ENCODE results near the gene ARMC5.
"Not testable (repeated sequence)": the region's sequence is repeated elsewhere in the genome, so short reads cannot be mapped to it uniquely, and the experiment has no call there.

The ARMC5 gene

GRCh38 chr16:31477220-31478216, 18.2 kb downstream of the ARMC5 start:
- H3K27me3 ChIP-seq (replicated peaks; ENCODE audit: control insufficient read depth, insufficient read depth, low read length, poor library complexity, severe bottlenecking): peaks cover 1% of the 10 kb centered on the region
- peak overlapping the region; percentile 53 for H3K4me3 ChIP-seq (ENCODE audit: insufficient read depth, low read depth, low read length, poor library complexity, severe bottlenecking)
- H3K9me3 ChIP-seq (ENCODE audit: control insufficient read depth, low read length): no peaks in the 10 kb centered on the region
- peak overlapping the region; percentile 37 for H3K27ac ChIP-seq (ENCODE audit: insufficient read depth, low read length, poor library complexity, severe bottlenecking)
- DNase-seq: no peak
- H3K36me3 ChIP-seq (ENCODE audit: control insufficient read depth, insufficient read depth, low read length): no peaks in the 10 kb centered on the region
- peaks cover 19% of the 10 kb centered on the region for H3K4me1 ChIP-seq (ENCODE audit: control insufficient read depth, insufficient read depth, low read length, poor library complexity, severe bottlenecking)

GRCh38 chr16:31478956-31479355, 19.7 kb downstream of the ARMC5 start:
- Histone ChIP-seq H3K4me3 (ENCODE audit: insufficient read depth, low read depth, low read length, poor library complexity, severe bottlenecking) (no peak overlapping the region), H3K27me3 (replicated peaks; ENCODE audit: control insufficient read depth, insufficient read depth, low read length, poor library complexity, severe bottlenecking) (no peaks in the 10 kb centered on the region), H3K27ac (ENCODE audit: insufficient read depth, low read length, poor library complexity, severe bottlenecking) (no peak overlapping the region), H3K4me1 (ENCODE audit: control insufficient read depth, insufficient read depth, low read length, poor library complexity, severe bottlenecking) (peaks cover 19% of the 10 kb centered on the region), H3K36me3 (ENCODE audit: control insufficient read depth, insufficient read depth, low read length) (no peaks in the 10 kb centered on the region), H3K9me3 (ENCODE audit: control insufficient read depth, low read length) (no peaks in the 10 kb centered on the region)
- no peak for DNase-seq

DNA sequence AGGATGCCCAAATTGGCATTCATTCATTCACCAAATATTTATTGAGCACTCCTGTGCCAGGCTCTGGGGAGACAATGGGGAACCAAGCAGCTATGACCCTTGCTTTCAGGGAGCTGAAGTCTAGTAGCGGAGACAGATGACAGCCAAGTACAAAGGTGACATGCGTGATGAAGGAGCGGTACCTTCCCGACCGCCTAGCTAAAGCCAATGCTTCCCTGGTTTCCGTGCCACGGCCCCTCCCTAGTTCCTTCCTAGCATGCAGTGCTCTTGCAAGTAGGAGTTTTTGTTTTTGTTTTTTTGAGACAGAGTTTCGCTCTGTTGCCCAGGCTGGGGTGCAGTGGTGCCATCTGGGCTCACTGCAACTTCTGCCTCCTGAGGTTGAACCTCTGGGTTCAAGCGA, 20.4 kb downstream of the ARMC5 start:
- Histone ChIP-seq H3K9me3 (ENCODE audit: control insufficient read depth, low read length) (no peaks in the 10 kb centered on the region), H3K27ac (ENCODE audit: insufficient read depth, low read length, poor library complexity, severe bottlenecking) (no peak overlapping the region), H3K4me1 (ENCODE audit: control insufficient read depth, insufficient read depth, low read length, poor library complexity, severe bottlenecking) (peaks cover 19% of the 10 kb centered on the region), H3K4me3 (ENCODE audit: insufficient read depth, low read depth, low read length, poor library complexity, severe bottlenecking) (no peak overlapping the region), H3K36me3 (ENCODE audit: control insufficient read depth, insufficient read depth, low read length) (no peaks in the 10 kb centered on the region), H3K27me3 (replicated peaks; ENCODE audit: control insufficient read depth, insufficient read depth, low read length, poor library complexity, severe bottlenecking) (no peaks in the 10 kb centered on the region)
- DNase-seq: no peak

- H3K9me3 ChIP-seq (ENCODE audit: control insufficient read depth, low read length): no peaks in the 10 kb centered on the region
- peaks cover 16% of the 10 kb centered on the region for H3K4me1 ChIP-seq (ENCODE audit: control insufficient read depth, insufficient read depth, low read length, poor library complexity, severe bottlenecking)
- H3K27ac ChIP-seq (ENCODE audit: insufficient read depth, low read length, poor library complexity, severe bottlenecking): no peak overlapping the region
- no peak for DNase-seq
- no peaks in the 10 kb centered on the region for H3K27me3 ChIP-seq (replicated peaks; ENCODE audit: control insufficient read depth, insufficient read depth, low read length, poor library complexity, severe bottlenecking)
- no peak overlapping the region for H3K4me3 ChIP-seq (ENCODE audit: insufficient read depth, low read depth, low read length, poor library complexity, severe bottlenecking)
- H3K36me3 ChIP-seq (ENCODE audit: control insufficient read depth, insufficient read depth, low read length): no peaks in the 10 kb centered on the region
Observed at GRCh38 chr16:31480851-31481536, 21.7 kb downstream of the ARMC5 start.

GRCh38 chr16:31483081-31483480, 23.8 kb downstream of the ARMC5 start, which contains the start of gene SLC5A2:
TSS of gene SLC5A2 (plus strand) at chr16:31483123. CDS start at chr16:31483137, 14 bp downstream.
- Histone ChIP-seq H3K27me3 (replicated peaks; ENCODE audit: control insufficient read depth, insufficient read depth, low read length, poor library complexity, severe bottlenecking) (no peaks in the 10 kb centered on the region), H3K36me3 (ENCODE audit: control insufficient read depth, insufficient read depth, low read length) (no peaks in the 10 kb centered on the region), H3K4me3 (ENCODE audit: insufficient read depth, low read depth, low read length, poor library complexity, severe bottlenecking) (no peak within 1 kb of the TSS), H3K9me3 (ENCODE audit: control insufficient read depth, low read length) (no peaks in the 10 kb centered on the region), H3K4me1 (ENCODE audit: control insufficient read depth, insufficient read depth, low read length, poor library complexity, severe bottlenecking) (peaks cover 7% of the 10 kb centered on the region), H3K27ac (ENCODE audit: insufficient read depth, low read length, poor library complexity, severe bottlenecking) (no peak within 1 kb of the TSS)
- no peak for DNase-seq

GRCh38 chr16:31484048-31484447, 24.7 kb downstream of the ARMC5 start:
- H3K4me3 ChIP-seq (ENCODE audit: insufficient read depth, low read depth, low read length, poor library complexity, severe bottlenecking); H3K36me3 ChIP-seq (ENCODE audit: control insufficient read depth, insufficient read depth, low read length); H3K4me1 ChIP-seq (ENCODE audit: control insufficient read depth, insufficient read depth, low read length, poor library complexity, severe bottlenecking); H3K27me3 ChIP-seq (replicated peaks; ENCODE audit: control insufficient read depth, insufficient read depth, low read length, poor library complexity, severe bottlenecking); H3K9me3 ChIP-seq (ENCODE audit: control insufficient read depth, low read length); H3K27ac ChIP-seq (ENCODE audit: insufficient read depth, low read length, poor library complexity, severe bottlenecking); DNase-seq: not testable (repeated sequence)

DNA sequence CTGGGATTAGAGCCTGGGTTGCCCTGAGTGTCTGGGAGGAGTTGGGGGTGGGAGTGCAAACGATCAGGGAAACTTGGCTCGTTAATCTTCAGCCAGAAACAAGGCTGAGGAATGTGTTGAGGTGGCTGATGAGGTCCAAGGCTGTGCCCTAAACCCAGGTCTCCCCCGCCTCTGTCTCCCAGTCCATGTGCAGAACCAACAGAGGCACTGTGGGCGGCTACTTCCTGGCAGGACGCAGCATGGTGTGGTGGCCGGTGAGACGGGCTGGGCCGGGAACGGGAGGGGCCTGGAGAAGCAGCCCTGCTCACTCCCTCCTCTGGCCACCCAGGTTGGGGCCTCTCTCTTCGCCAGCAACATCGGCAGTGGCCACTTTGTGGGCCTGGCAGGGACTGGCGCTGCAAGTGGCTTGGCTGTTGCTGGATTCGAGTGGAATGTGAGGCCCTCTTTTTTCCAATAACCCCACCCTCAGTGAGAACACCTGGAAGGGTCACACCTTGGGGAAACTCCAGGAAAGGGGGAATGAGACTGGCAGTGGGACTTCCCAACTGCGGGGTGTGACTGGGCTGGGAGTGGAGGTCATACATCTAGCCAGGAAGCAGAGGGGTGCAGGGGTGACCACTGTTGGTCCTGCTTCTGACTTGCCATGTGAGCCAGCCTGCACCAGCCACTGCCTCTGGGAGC, 25.3 kb downstream of the ARMC5 start:
- no peaks in the 10 kb centered on the region for H3K36me3 ChIP-seq (ENCODE audit: control insufficient read depth, insufficient read depth, low read length)
- H3K4me3 ChIP-seq (ENCODE audit: insufficient read depth, low read depth, low read length, poor library complexity, severe bottlenecking): no peak overlapping the region
- H3K9me3 ChIP-seq (ENCODE audit: control insufficient read depth, low read length): no peaks in the 10 kb centered on the region
- peaks cover 7% of the 10 kb centered on the region for H3K4me1 ChIP-seq (ENCODE audit: control insufficient read depth, insufficient read depth, low read length, poor library complexity, severe bottlenecking)
- DNase-seq: no peak
- H3K27me3 ChIP-seq (replicated peaks; ENCODE audit: control insufficient read depth, insufficient read depth, low read length, poor library complexity, severe bottlenecking): no peaks in the 10 kb centered on the region
- no peak overlapping the region for H3K27ac ChIP-seq (ENCODE audit: insufficient read depth, low read length, poor library complexity, severe bottlenecking)

- no peak for DNase-seq
- Histone ChIP-seq H3K9me3 (ENCODE audit: control insufficient read depth, low read length) (no peaks in the 10 kb centered on the region), H3K27me3 (replicated peaks; ENCODE audit: control insufficient read depth, insufficient read depth, low read length, poor library complexity, severe bottlenecking) (no peaks in the 10 kb centered on the region), H3K4me3 (ENCODE audit: insufficient read depth, low read depth, low read length, poor library complexity, severe bottlenecking) (no peak overlapping the region), H3K27ac (ENCODE audit: insufficient read depth, low read length, poor library complexity, severe bottlenecking) (no peak overlapping the region), H3K36me3 (ENCODE audit: control insufficient read depth, insufficient read depth, low read length) (no peaks in the 10 kb centered on the region), H3K4me1 (ENCODE audit: control insufficient read depth, insufficient read depth, low read length, poor library complexity, severe bottlenecking) (peaks cover 7% of the 10 kb centered on the region)
Observed at GRCh38 chr16:31485571-31485970, 26.3 kb downstream of the ARMC5 start.

GRCh38 chr16:31486045-31486444, 26.7 kb downstream of the ARMC5 start:
- Histone ChIP-seq H3K27ac (ENCODE audit: insufficient read depth, low read length, poor library complexity, severe bottlenecking) (no peak overlapping the region), H3K36me3 (ENCODE audit: control insufficient read depth, insufficient read depth, low read length) (no peaks in the 10 kb centered on the region), H3K9me3 (ENCODE audit: control insufficient read depth, low read length) (no peaks in the 10 kb centered on the region), H3K4me3 (ENCODE audit: insufficient read depth, low read depth, low read length, poor library complexity, severe bottlenecking) (no peak overlapping the region), H3K4me1 (ENCODE audit: control insufficient read depth, insufficient read depth, low read length, poor library complexity, severe bottlenecking) (peaks cover 7% of the 10 kb centered on the region), H3K27me3 (replicated peaks; ENCODE audit: control insufficient read depth, insufficient read depth, low read length, poor library complexity, severe bottlenecking) (no peaks in the 10 kb centered on the region)
- no peak for DNase-seq

All from effector memory CD4-positive, alpha-beta T cell (primary cell).